T-helper 2 cell treated with Interferon-gamma antibody and Interleukin-4, amounts not matched to agents 5 μg/mL and 100 μg/mL, for 36 hours (primary cell): Measurements from ENCODE around the gene CCT8.

Experiments
- DNase-seq: peaks from one replicate; pipeline ENCODE4 v3.0.0; 2021; ENCODE audit warnings: low spot score
- H3K27ac Mint-ChIP-seq: one replicate; pipeline ENCODE4 v1.8.0; 2021; ENCODE audit warnings: mild to moderate bottlenecking, mixed read lengths
- H3K27me3 Mint-ChIP-seq: one replicate; pipeline ENCODE4 v1.8.0; 2021; ENCODE audit warnings: low read depth, mixed read lengths
- H3K36me3 Mint-ChIP-seq: one replicate; pipeline ENCODE4 v1.8.0; 2021; ENCODE audit warnings: low read depth, mixed read lengths
- H3K4me1 Mint-ChIP-seq: one replicate; pipeline ENCODE4 v1.8.0; 2021; ENCODE audit warnings: low read depth, mixed read lengths
- H3K4me3 Mint-ChIP-seq: one replicate; pipeline ENCODE4 v1.8.0; 2022; ENCODE audit warnings: mild to moderate bottlenecking, moderate library complexity, mixed read lengths
- H3K9me3 Mint-ChIP-seq: one replicate; pipeline ENCODE4 v1.8.0; 2021; ENCODE audit warnings: mixed read lengths

CCT8 gene

GRCh38 chr21:29064850-29065481 is 8.5 kb downstream of the CCT8 start:
- H3K27ac Mint-ChIP-seq: no peak overlapping the region

GRCh38 chr21:29056538-29057050 is 16.9 kb downstream of the CCT8 start:
- H3K4me3 Mint-ChIP-seq: no peak overlapping the region
- H3K27ac Mint-ChIP-seq: no peak overlapping the region
- H3K36me3 Mint-ChIP-seq: peaks cover 50% of the 10 kb centered on the region
- H3K9me3 Mint-ChIP-seq: no peaks in the 10 kb centered on the region
- H3K27me3 Mint-ChIP-seq: no peaks in the 10 kb centered on the region
- no peak for DNase-seq
- H3K4me1 Mint-ChIP-seq: no peaks in the 10 kb centered on the region

More at GRCh38 chr21:29064850-29065481, 8.5 kb downstream of the CCT8 start:
- no peak for DNase-seq
- Mint-ChIP-seq H3K27me3 (no peaks in the 10 kb centered on the region), H3K9me3 (no peaks in the 10 kb centered on the region), H3K36me3 (peaks cover 68% of the 10 kb centered on the region), H3K4me3 (no peak overlapping the region), H3K4me1 (peaks cover 2% of the 10 kb centered on the region)

GRCh38 chr21:29056005-29056404 is 17.4 kb downstream of the CCT8 start:
- DNase-seq: no peak
- Mint-ChIP-seq H3K27me3 (no peaks in the 10 kb centered on the region), H3K27ac (no peak overlapping the region), H3K4me1 (no peaks in the 10 kb centered on the region), H3K9me3 (no peaks in the 10 kb centered on the region), H3K36me3 (peaks cover 44% of the 10 kb centered on the region), H3K4me3 (no peak overlapping the region)

- no peak overlapping the region for H3K27ac Mint-ChIP-seq
- peaks cover 37% of the 10 kb centered on the region for H3K36me3 Mint-ChIP-seq
- H3K4me1 Mint-ChIP-seq: no peaks in the 10 kb centered on the region
- DNase-seq: no peak
- no peaks in the 10 kb centered on the region for H3K27me3 Mint-ChIP-seq
- H3K9me3 Mint-ChIP-seq: no peaks in the 10 kb centered on the region
- H3K4me3 Mint-ChIP-seq: no peak overlapping the region
These were observed 18.4 kb downstream of the CCT8 start for GRCh38 chr21:29055080-29055479.

GRCh38 chr21:29053656-29054055 is 19.8 kb downstream of the CCT8 start:
- H3K27me3 Mint-ChIP-seq: no peaks in the 10 kb centered on the region
- no peak overlapping the region for H3K27ac Mint-ChIP-seq
- H3K9me3 Mint-ChIP-seq: no peaks in the 10 kb centered on the region
- H3K36me3 Mint-ChIP-seq: peaks cover 40% of the 10 kb centered on the region
- DNase-seq: no peak
- no peak overlapping the region for H3K4me3 Mint-ChIP-seq
- H3K4me1 Mint-ChIP-seq: no peaks in the 10 kb centered on the region

GRCh38 chr21:29053011-29053553 is 20.4 kb downstream of the CCT8 start:
- Mint-ChIP-seq H3K27me3 (no peaks in the 10 kb centered on the region), H3K27ac (no peak overlapping the region), H3K36me3 (peaks cover 42% of the 10 kb centered on the region), H3K4me1 (no peaks in the 10 kb centered on the region), H3K9me3 (no peaks in the 10 kb centered on the region), H3K4me3 (no peak overlapping the region)
- no peak for DNase-seq

GRCh38 chr21:29052224-29052623 is 21.2 kb downstream of the CCT8 start:
- Mint-ChIP-seq H3K4me3 (no peak overlapping the region), H3K4me1 (no peaks in the 10 kb centered on the region), H3K27me3 (no peaks in the 10 kb centered on the region), H3K27ac (no peak overlapping the region), H3K36me3 (peaks cover 41% of the 10 kb centered on the region), H3K9me3 (no peaks in the 10 kb centered on the region)
- DNase-seq: no peak

GRCh38 chr21:29034678-29035077 is 38.8 kb downstream of the CCT8 start:
- Mint-ChIP-seq H3K27me3 (no peaks in the 10 kb centered on the region), H3K36me3 (peaks cover 67% of the 10 kb centered on the region), H3K4me3 (no peak overlapping the region), H3K27ac (no peak overlapping the region), H3K9me3 (no peaks in the 10 kb centered on the region), H3K4me1 (peaks cover 5% of the 10 kb centered on the region)
- DNase-seq: no peak

- Mint-ChIP-seq H3K27me3 (no peaks in the 10 kb centered on the region), H3K27ac (no peak overlapping the region), H3K4me1 (peaks cover 8% of the 10 kb centered on the region), H3K4me3 (no peak overlapping the region), H3K36me3 (peaks cover 68% of the 10 kb centered on the region), H3K9me3 (no peaks in the 10 kb centered on the region)
- DNase-seq: no peak
These were observed 39.6 kb downstream of the CCT8 start for GRCh38 chr21:29033871-29034270.

GRCh38 chr21:29033301-29033700 is 40.1 kb downstream of the CCT8 start:
- Mint-ChIP-seq H3K27me3 (no peaks in the 10 kb centered on the region), H3K4me3 (no peak overlapping the region), H3K9me3 (no peaks in the 10 kb centered on the region), H3K27ac (no peak overlapping the region), H3K36me3 (peaks cover 66% of the 10 kb centered on the region), H3K4me1 (peaks cover 8% of the 10 kb centered on the region)
- DNase-seq: no peak

- Mint-ChIP-seq H3K27ac (no peak overlapping the region), H3K4me1 (peaks cover 19% of the 10 kb centered on the region), H3K27me3 (no peaks in the 10 kb centered on the region), H3K4me3 (no peak overlapping the region), H3K9me3 (no peaks in the 10 kb centered on the region), H3K36me3 (peaks cover 55% of the 10 kb centered on the region)
- no peak for DNase-seq
These were observed 42.5 kb downstream of the CCT8 start for GRCh38 chr21:29030909-29031308.

- no peak overlapping the region for H3K27ac Mint-ChIP-seq
- DNase-seq: no peak
- peaks cover 53% of the 10 kb centered on the region for H3K36me3 Mint-ChIP-seq
- no peak overlapping the region for H3K4me3 Mint-ChIP-seq
- peaks cover 27% of the 10 kb centered on the region for H3K4me1 Mint-ChIP-seq
- H3K9me3 Mint-ChIP-seq: no peaks in the 10 kb centered on the region
- no peaks in the 10 kb centered on the region for H3K27me3 Mint-ChIP-seq
These were observed 43.9 kb downstream of the CCT8 start for GRCh38 chr21:29029524-29029923.

- no peak for DNase-seq
- Mint-ChIP-seq H3K4me1 (peaks cover 36% of the 10 kb centered on the region), H3K27me3 (no peaks in the 10 kb centered on the region), H3K36me3 (peaks cover 22% of the 10 kb centered on the region), H3K4me3 (peak overlapping the region; percentile 100), H3K27ac (peak overlapping the region; percentile 100), H3K9me3 (no peaks in the 10 kb centered on the region)
These were observed 48.1 kb downstream of the CCT8 start for GRCh38 chr21:29025328-29025713.

- Mint-ChIP-seq H3K36me3 (peaks cover 17% of the 10 kb centered on the region), H3K4me3 (peak within 1 kb of the TSS; percentile 100), H3K4me1 (peaks cover 42% of the 10 kb centered on the region), H3K27me3 (no peaks in the 10 kb centered on the region), H3K27ac (peak within 1 kb of the TSS; percentile 100), H3K9me3 (no peaks in the 10 kb centered on the region)
- DNase-seq: peak; percentile 96
These were observed 48.7 kb downstream of the CCT8 start, which contains the start of gene USP16 for GRCh38 chr21:29024474-29025327. USP16 (plus strand) TSS chr21:29024668; CDS start chr21:29027914, 3,246 bp downstream.
